Stimulated activated CD8-positive, alpha-beta memory T cell treated with anti-CD3 and anti-CD28 coated beads, Interleukin-2, amount 100 ng/mL, for 48 hours (primary cell): ENCODE data around the gene WDR64.

ENCODE experiments used
- DNase-seq, 2 donors: peaks; one replicate each; pipeline ENCODE4 v3.0.0-alpha.2; 2020; ENCODE audit warnings: low read depth in 2 of 2

Gene WDR64

DNA sequence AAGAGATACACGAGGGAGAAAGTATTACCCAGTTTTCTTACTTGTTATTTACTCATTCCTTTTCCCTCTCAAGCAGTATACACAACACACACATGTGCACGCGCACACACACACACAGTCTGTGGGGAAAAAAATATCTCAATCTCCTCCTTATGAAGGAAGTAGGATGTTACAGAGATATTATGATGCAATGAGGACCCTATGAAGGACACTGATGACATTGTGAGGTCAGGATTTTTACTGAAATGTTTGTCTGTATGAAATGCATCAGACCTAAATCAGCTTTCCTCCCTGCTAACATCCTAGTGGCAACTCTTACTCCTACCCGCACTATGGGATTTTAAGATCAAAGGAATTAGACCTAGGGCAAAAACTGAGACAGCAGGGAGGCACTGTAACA is at the start of gene WDR64:
Gene WDR64 (plus strand): TSS at position 270 of the 400 bp plus-strand sequence. CDS start 204 bp downstream, outside the sequence.
- DNase-seq, result no peak

DNA sequence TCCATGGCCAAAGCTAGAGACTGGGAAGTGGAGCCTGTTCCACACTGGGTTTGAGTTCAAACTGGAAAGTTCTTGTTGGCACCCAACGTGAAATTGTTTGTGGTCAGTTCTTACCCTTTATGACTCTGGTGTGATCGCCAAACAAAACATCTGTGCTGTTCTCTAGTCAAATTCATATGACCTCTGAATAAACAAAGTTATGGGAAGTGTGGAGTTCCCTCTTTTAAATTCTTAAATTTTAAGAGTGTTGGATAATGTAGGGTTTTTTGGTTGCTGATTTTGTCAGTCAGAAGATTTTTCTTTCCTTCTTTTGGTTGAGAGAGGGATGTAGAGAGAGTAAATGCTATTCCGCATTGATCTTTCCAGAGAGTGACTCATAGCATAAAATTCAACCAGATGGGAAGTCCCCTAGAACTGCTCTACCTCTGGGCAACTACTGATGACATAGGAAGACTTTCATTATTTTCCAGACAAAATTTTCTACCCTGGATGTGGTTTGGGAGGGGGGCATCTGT is 48.3 kb upstream of the WDR64 start:
- DNase-seq, result no peak

DNA sequence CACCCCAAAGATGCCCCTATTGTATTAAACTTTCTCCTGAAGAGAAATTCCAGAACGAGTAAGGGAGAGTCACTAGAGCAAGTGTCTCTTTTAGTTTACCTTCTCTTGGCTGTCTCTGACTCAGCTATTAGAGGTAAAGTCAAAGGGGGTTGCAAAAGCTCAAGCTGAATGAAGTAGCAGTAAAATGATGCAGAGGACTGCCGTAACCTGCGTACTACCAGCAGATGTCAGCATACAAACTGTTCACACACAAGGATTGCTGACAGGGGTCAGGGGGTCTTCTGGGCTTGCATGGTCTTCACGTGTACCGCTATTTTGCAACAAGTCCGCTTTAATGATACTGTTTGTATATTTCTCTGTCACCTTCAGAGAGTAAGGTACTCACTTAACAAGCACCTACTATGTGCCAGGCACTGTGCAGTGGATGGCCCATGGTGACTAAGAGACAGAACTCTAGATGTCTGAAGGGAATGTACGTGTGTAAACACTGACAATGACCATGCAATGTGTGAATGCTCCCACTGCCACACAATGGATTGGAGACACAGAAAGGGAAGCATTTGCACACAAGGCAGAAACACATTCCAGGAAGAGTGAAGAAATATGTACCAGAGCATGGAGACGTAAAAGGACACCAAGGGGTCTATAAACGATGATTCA is 46.8 kb upstream of the WDR64 start:
- no peak for DNase-seq

DNA sequence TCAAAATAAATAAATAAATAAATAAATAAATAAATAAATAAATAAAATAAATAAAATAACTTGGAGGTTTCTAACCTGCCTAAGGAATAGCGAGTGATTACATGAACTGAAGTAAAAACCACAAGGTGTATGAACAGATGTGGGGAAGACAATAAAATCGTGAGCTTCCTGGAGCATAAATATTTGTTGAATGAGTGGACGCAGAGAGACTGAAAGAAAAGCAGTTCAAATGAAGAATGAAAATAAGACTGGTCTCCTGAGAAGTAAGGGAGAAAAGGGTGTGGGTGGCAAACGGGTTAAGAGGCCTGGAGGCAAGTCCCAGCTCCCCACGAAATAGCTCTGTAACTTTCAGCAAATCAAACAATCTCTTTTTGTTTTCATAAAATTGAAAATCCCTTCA is 45.5 kb upstream of the WDR64 start:
- DNase-seq, result no peak

DNA sequence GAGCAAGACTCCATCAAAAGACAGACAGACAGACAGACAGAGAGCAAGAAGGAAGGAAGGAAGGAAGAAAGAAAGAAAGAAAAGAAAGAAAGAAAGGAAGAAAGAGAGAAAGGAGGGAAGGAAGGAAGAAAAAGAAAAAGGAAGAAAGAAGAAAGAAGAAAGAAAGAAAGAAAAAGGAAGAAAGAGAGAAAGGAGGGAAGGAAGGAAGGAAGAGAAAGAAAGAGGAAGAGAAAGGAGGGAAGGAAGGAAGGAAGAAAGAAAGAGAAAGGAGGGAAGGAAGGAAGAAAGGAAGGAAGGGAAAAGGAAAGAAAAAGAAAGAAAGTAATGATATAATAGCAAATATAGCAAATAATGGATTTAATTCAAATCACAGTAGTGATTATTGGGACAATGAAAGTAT is 44.6 kb upstream of the WDR64 start:
- no peak for DNase-seq

DNA sequence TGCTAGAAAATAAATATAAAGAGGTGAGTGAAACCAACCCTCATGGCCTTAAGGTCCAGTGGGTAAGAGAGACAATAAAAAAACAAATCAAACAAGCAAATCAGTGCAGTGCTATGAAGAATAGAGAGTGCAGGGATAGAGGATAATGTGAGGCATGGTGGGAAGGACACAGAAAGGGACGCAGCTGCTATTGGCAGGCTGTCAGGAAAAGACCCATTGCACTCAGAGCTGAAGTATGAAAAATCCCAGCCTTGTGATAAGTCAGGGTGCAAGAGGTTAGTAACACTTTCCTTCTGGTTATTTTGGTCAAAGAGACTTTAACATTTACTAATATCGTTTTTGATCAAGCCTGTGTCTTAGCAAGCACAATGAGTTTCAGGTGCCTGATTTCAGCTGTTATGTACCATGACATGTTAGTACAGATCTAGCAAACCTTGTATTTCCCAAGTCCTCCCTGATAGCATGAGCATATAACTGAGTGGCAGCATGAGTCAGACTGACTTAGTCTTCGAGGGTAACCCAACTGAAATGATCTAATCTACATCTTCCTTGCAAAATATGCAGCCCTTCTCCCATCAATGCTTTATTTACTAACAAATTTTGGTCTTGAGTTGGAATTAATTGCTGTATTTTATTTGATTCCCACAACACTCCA is 43.6 kb upstream of the WDR64 start:
- no peak for DNase-seq

DNA sequence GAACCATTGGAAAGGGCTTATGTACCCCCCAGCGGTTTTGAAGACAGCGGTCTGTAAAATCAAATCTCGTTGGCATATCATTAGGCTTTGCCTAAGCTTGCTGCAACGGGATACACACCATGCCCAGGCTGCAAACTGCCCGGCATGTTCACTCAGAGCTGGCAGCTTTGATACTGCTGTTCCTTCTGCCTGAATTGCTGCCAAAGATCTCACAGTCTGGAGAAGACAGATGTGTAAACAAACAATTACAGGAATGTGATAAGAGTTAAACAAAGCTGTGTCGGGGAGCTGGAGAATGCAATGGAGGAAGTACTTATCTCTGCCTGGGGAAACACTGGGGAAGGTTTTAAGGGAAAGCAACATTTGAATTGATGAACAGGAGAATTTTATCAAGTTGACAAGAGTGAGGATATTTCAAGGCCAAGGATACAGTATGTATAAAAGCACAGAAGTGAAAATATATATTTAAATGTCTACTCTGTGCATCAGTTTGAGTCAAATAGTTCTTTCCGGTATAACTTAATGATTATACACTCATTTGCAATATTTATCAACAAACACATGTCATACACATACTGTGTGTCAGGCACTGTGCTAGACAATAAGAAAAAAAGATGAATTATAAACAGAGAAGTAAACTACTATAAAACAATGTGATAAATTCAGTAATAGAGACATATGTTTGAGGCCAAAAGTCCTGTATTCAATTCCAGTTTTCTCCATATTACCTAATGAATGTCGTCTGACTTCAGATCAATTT is 41.8 kb upstream of the WDR64 start:
- DNase-seq, result no peak

DNA sequence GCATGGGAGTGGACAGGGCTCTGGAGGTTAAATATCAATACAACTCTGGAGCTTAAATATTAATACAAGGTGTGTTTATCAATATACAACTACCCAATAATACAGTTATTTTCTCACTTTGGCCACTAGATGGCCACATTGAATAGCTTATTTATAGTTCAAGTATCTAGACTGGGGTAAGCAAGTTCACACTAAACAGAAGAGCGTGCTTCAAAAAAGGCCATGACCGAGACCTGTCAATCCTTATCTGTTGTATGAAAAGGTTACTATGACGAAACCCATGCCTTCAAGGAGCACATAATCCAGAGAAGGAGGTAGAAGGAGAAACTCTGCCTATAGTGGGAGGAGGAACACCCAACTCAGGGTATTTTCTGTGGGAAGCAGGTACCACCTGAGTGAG is 41.0 kb upstream of the WDR64 start:
- DNase-seq, result no peak

DNA sequence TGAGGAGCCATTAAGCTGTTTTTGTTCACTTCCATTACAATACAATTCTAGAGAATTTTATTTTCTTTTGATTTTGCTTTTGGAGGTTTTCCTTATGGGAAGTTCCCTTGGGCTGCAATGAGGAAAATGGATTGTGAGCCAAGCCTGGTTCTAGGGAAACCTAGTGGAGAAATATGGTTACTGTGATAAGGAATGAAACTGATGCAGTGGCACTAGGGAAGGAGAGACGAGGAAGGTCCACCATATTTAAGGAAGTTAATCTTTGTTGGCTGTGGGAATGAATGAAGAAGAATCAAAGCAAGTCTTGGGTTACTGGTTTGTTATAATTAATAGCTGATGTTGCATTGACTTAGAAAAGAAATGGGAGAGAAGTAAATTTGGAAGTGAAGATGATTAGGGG is 40.3 kb upstream of the WDR64 start:
- no peak for DNase-seq

DNA sequence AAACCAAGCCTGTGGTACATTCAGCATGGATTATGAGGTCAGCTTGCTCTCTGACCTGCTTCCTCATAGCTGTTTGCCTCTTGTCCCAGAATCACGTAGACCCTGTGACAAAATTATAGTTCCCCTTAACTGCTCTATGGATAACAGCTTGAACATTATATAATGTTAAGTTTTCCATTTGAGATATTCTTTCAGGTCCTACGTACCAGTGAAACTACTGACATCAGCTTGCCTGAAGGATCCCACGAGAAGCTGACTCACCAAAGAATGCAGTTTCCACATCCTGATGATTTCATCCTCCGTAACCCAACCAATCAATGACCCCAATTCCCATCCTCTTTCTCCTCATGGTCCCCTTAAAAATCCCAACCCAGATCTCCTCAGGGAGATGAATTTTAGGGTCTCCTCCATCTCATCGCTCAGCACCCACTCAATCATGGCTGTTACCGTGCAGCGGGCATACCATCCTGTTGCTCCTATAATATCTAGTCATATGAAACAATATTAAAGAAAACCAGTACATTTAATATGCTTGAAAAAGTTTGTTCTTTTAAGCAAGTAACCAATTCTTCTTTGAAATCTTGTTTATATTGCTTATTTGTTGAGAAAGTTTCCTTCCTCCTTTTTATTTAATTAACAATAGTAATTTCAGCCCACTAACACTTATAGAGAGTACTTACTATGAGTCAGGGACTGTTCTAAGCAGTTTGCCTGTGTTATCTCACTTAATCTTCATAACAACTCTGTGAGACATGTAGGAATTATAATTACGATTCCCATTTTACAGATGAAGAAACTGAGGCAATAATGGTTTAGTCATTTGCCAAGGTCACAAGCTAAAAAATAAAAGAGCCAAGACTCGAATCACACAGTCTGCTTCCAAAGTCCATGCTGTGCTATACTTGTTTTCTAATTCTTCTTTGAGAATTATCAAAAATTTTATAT is 39.3 kb upstream of the WDR64 start:
- DNase-seq, result no peak

DNA sequence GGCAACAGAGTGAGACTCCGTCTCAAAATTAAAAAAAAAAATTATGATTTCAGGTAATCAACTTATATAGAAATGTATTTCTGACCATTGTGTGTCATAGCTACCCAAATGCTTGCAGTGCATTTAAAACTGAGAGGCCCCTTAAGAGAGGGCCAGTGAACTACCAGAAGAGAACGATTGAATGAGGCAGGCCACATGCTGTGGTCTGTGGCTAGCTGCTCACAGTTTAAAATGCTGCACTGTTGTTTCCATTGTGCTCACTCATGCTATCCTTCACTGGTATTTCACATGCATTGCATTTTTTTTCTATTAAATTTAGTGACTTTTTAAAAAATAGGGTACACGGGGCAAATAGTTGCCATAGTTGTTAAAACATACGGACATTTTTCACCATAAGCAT is 37.9 kb upstream of the WDR64 start:
- DNase-seq, result no peak

DNA sequence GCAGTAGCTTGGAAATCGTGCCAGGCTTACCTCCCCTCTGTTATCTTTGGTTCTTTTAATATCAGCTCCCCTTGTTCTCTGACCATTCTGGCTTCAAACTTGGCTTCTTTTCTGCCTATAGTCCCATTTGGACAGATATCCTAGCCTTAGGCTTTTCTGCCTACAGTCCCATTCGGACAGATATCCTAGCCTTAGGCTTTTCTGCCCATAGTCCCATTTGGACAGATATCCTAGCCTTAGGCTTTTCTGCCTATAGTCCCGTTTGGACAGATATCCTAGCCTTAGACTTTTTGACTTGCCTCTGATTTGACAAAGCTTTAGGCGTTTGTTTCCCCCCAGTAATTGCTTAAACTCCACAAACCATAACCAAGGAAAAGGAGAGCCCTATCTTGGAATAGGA is 37.5 kb upstream of the WDR64 start:
- DNase-seq, result no peak

DNA sequence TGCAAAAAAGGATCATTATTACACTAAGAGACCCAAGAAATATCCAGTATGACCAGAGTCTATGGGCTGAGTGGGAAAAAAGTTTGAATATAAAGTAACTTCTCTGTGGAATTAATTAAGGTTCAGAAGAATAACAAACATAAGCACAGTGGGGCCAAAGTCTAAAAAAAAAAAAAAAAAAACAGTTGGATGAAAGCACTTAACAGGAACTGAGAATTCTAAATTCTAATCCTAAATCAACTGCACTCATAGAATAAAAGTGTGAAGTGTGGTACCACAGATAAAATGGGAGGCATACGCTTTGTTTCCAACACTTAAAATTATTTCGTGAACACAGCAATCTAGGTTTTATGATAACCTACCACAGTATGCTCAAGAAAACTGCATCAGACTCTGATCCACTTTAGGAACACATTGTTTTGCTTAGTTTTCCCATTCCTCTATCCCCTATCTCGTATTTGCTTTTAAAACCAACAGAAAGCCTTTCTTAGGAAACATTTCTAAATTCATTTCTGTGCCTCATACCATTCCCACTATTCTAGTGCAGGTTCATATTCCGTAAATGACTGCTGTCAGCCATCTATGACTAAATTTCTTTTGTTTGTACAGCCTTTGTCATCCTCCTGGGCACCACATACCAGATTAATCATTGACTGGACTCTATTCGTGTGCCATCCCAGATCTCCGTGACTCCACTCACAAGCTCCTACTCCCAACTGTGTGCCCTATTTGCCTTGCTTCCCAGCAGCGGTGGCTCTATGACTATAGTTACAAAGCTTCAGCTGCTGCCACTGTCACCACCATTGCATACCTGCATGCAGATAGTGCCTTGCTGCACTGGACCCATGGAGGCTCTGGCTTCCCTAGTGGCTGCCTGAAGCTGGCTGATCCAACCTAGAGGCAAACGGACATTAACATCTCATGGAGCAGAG is 36.8 kb upstream of the WDR64 start:
- DNase-seq, result no peak

DNA sequence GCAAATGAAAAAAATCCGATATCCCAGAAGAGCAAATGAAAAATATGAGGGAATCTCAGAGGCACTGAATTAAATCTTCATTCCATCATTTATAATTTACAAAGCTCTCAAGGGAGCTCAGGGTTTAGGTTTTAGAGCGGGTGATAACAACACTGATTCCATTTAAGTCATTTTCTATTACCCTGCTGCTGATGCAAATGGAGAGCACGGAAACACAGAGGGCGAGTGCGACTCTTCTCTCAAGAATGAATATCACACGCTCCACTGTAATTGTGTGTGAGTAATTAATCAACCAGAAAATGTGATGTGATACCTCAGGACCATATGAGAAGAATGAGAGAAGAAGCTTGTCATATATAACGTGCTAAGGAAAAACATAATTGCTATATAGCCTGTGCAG is 34.7 kb upstream of the WDR64 start:
- no peak for DNase-seq

DNA sequence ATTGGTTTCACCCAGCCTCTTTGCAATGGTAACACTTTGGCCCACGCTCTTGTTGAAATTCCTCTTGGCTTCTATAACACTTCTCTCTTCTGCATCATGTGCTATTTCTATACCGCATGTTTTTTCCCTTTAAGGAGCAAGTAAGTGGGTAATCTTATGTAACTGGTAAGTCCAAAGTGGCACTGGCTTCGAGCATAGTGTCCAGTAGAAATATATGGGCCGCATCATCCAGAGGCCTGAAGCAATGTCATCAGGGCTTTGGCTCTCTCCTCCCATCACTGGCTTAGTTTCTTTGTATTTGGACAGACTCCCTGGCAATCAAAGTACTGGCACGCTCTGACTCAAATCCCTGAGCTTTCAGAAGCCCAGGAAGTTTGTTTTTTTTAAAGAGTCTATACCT is 29.4 kb upstream of the WDR64 start:
- no peak for DNase-seq

DNA sequence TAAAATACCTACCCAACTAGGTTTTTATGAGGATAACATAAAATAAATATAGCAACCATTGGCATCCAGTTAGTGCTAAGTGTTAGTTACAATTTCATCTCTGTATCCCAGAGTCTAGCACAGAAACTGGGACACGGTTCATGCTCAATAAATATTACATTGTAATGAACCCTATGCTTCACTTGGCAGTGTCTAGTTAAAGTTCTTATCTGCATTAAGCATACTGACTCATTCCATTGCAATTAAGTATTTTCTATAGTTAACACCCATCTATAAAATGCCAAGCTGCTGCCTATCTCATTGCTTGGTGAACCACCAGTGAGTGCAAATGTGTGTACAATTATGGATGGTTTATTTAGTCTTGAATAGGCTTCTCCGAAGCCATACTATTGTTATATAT is 27.1 kb upstream of the WDR64 start:
- no peak for DNase-seq

DNA sequence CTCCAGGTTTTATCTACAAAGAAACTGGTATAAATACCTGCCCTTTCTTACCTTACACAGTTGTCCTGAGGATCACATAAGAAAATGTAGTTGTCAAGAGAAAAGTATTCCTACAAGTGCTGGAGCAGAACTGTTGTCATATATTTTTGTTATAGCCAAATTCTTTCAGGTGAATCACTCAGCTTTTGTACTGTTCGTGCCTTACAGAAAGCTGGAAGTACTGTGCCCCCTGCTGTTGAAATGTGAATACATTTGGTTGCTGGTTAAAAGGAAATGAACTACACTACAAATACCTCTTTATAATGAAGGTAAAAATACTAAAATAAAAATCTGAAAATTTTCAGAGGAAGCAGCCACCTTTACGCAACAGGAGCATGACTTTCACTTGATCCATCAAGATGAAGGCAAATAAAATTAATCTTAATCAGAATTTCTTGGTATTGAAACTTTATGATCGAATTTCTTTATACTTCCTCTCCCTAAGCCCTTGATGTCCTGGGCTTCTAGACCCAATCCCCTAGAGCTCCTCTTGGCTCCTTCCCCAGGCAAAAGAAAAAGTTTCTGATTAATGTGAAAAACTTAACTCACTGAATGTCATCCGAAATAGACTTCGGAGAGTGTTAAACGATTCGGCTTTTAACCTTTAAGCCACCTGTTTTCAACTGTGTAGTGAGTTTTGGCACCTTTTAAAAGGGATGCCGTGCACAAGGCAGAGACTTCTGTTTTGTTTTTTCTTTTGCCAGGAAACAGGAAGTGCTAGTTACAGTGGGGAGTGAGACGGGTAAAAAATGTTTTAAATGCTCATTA is 24.4 kb upstream of the WDR64 start:
- DNase-seq, result no peak

DNA sequence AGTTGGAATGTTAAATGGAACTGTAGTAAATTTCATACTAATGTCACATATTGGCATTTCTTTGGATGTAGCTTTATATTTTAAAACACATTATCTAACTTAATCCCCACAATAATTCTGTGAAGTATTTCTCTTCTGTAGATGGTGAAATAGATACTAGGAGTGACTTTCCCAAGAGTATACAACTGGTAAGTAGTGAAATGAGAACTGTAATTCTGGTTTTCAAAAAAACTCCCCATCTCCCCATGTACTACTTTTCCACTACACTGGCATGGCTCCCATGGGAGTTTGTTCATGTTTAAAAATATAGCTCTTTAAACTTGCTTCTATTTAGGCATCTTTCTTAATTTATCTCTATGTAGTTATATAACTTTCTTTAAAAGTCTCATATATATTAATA is 22.1 kb upstream of the WDR64 start:
- DNase-seq, result no peak

DNA sequence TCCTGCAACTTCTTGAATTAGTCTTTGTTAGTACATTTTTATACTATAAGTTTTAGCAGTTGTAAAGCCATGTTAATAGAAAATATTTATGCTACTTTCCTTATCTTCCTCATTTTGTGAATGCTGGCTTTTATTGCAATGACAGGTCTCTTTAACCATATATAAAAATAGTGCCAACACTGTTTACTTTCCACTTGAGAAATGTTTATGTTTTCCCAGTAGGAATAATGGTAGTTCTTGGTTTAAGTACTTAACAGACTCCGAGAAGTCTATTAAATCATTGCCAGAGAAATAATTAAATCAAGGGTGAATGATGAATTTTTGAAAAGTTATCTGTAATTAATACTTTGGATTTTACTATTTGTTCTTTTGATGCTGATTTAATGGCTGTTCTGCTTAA is 21.6 kb upstream of the WDR64 start:
- no peak for DNase-seq

DNA sequence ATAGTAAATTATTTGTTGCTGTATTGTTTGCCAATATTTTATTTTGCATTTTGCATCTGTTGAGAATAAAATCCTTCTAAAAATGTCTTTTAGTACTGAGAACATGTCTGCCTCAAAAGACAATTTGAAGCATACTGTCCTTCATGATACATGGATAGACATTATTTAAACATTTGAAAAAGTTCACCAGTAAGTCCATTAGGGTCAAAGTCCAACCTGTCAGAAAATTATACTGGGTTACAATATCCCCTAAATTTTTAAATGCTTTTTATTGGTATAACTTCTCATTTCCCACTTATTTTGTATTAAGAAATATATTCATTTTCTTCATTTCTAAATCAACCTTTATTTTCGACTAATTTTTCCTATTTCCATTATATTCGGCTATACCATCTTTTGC is 21.2 kb upstream of the WDR64 start:
- DNase-seq, result no peak
